ENCODE results near the gene PTPRE. TPM values are rescaled to one million over a fixed set of nuclear protein-coding genes. Genes with fewer than 3 reads are reported as not detected.

Gene PTPRE
- total RNA-seq, 2 experiments from 2014 or later, result 19.9 to 22.3 TPM

DNA sequence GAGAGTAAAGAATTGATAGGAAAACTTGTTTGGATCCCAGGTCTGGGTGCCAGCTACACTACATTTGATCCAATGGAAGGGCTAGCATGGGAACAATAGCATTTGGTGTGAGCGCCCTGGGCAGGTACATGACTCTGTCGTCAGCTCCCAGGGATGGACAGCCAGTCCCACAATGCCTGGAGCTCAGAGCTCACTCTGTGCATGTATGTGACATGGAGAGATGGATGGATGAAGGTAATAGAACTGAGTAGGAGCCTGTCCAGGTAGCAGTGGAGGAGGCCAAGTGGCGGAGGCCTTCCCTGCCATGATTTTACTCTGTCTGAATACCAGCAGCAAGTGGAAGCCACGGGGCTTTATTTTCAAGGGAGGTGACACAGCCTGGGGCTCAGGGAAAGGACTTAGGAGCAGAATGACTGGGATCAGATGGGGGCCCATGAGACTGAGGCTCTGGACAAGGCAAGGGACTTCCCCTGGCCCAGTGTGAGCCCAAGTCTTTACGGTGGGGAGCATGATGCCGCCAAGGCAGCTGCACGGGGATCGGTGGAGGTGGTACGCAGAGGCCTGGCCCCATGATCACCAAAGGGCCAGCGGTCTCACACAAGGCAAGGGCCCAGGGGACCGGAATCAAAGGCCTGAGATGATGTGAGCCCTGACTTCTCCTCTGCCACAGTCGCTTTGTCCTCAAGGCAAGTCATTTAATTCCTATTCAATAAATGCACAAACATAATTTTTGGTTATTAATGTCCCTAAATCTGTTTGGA, 5.9 kb downstream of the PTPRE start:
- ATAC-seq, result no peak
- ChIA-PET POLR2A (no interaction called here), CTCF (interaction anchor here (0.8 to 8.9 kb wide), 5 partner anchors 11 to 156 kb away, joined by 3 to 188 read pairs (median 8); no protein-coding TSS in a partner anchor)
- Mint-ChIP-seq H3K36me3 (ENCODE audit: low read depth) (no peaks in the 10 kb centered on the region), H3K27ac (no peak overlapping the region), H3K4me3 (no peak overlapping the region), H3K27me3 (peaks cover 14% of the 10 kb centered on the region), H3K9me3 (no peaks in the 10 kb centered on the region), H3K4me1 (ENCODE audit: low read depth) (no peaks in the 10 kb centered on the region)
- TF ChIP-seq, protein P1, sequence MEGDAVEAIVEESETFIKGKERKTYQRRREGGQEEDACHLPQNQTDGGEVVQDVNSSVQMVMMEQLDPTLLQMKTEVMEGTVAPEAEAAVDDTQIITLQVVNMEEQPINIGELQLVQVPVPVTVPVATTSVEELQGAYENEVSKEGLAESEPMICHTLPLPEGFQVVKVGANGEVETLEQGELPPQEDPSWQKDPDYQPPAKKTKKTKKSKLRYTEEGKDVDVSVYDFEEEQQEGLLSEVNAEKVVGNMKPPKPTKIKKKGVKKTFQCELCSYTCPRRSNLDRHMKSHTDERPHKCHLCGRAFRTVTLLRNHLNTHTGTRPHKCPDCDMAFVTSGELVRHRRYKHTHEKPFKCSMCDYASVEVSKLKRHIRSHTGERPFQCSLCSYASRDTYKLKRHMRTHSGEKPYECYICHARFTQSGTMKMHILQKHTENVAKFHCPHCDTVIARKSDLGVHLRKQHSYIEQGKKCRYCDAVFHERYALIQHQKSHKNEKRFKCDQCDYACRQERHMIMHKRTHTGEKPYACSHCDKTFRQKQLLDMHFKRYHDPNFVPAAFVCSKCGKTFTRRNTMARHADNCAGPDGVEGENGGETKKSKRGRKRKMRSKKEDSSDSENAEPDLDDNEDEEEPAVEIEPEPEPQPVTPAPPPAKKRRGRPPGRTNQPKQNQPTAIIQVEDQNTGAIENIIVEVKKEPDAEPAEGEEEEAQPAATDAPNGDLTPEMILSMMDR (IDR thresholded peaks at IDR 0.05), result no peak
- intact Hi-C loops (cut with micrococcal nuclease), result no loop called here
- DNase-seq, result no peak

DNA sequence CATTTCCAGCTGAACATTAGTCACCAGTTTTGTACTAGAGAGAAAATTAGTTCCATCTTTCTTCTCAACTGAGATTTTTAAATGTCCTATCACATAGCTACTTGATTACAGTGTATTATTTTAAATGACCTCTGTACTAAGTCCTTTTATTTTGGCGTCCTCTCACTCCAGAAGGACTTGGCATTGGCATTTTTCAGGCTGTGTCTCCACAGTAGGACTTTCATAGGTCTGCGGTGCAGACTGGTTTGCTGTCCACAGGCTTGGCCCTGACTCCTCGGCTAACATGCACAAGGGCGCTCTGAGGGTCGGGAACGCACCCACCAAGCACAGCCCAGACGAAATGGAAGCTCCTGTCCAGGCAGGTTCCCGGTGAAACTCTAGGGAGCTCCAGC, 6.5 kb downstream of the PTPRE start:
- ATAC-seq (no peak), DNase-seq (no peak)
- no peaks in the 10 kb centered on the region for H3K4me1 Mint-ChIP-seq (ENCODE audit: low read depth)
- intact Hi-C loops (cut with micrococcal nuclease), result no loop called here
- no peak overlapping the region for H3K4me3 Mint-ChIP-seq
- CTCF ChIA-PET, result interaction anchor here (0.8 to 2.6 kb wide), 4 partner anchors 10 to 156 kb away, joined by 3 to 9 read pairs (median 6); no protein-coding TSS in a partner anchor
- H3K9me3 Mint-ChIP-seq, result no peaks in the 10 kb centered on the region
- POLR2A ChIA-PET, result no interaction called here
- TF ChIP-seq, protein P1 (IDR thresholded peaks at IDR 0.05), result no peak
- no peak overlapping the region for H3K27ac Mint-ChIP-seq
- H3K27me3 Mint-ChIP-seq, result peaks cover 10% of the 10 kb centered on the region
- H3K36me3 Mint-ChIP-seq (ENCODE audit: low read depth), result no peaks in the 10 kb centered on the region

DNA sequence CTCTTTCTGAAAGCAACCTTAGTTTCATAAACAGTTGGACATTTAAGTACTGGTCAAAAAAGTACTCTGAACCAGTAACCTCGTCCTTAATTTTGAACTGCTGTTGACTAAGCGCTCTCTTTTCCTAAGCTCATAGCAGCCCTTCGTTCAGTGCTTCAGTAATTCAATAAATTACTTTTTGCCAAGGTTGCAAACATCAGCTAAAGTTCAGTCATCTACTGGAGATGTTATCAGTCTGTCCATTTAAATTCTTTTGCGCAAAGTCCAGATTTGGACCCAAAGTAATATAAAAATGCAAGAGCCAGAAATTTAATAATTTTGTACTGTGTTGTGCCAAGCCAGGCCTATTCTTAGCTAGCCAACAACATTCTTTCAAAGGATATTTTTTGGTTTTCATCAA, 8.4 kb downstream of the PTPRE start:
- peaks cover 7% of the 10 kb centered on the region for H3K4me1 Mint-ChIP-seq (ENCODE audit: low read depth)
- DNase-seq (no peak), ATAC-seq (no peak)
- no peaks in the 10 kb centered on the region for H3K36me3 Mint-ChIP-seq (ENCODE audit: low read depth)
- H3K27me3 Mint-ChIP-seq, result no peaks in the 10 kb centered on the region
- POLR2A ChIA-PET, result no interaction called here
- H3K27ac Mint-ChIP-seq, result no peak overlapping the region
- TF ChIP-seq, protein P1 (IDR thresholded peaks at IDR 0.05), result no peak
- CTCF ChIA-PET, result interaction anchor here (2.6 kb wide), 1 partner anchor 96 kb away, joined by 9 read pairs; no protein-coding TSS in a partner anchor
- no peaks in the 10 kb centered on the region for H3K9me3 Mint-ChIP-seq
- no peak overlapping the region for H3K4me3 Mint-ChIP-seq
- intact Hi-C loops (cut with micrococcal nuclease), result no loop called here

DNA sequence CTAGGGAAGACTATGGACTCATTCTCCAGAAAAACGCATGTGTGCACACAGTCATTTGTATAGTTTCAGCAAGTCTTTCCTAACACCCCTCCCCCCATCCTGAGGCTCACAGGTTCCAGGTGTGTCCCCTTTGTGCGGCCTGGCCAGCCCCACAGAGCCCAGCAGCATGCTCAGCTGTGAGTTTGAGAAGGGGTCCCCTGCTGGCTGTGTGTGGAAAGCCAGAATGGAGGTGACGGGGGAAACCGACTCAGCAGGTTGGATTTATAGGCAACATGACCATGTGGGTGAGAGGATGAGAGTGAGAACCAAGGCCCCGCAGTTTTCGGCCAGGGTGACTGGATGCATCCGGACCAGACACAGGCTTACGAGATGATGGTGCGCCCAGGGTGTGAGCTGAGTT, 9.9 kb downstream of the PTPRE start:
- CTCF ChIA-PET, result no interaction called here
- Mint-ChIP-seq H3K4me3 (no peak overlapping the region), H3K9me3 (no peaks in the 10 kb centered on the region), H3K4me1 (ENCODE audit: low read depth) (peaks cover 9% of the 10 kb centered on the region), H3K27me3 (no peaks in the 10 kb centered on the region), H3K27ac (no peak overlapping the region), H3K36me3 (ENCODE audit: low read depth) (no peaks in the 10 kb centered on the region)
- no peak for DNase-seq
- POLR2A ChIA-PET, result no interaction called here
- TF ChIP-seq, protein P1 (IDR thresholded peaks at IDR 0.05), result no peak
- intact Hi-C loops (cut with micrococcal nuclease), result no loop called here
- ATAC-seq, result no peak

DNA sequence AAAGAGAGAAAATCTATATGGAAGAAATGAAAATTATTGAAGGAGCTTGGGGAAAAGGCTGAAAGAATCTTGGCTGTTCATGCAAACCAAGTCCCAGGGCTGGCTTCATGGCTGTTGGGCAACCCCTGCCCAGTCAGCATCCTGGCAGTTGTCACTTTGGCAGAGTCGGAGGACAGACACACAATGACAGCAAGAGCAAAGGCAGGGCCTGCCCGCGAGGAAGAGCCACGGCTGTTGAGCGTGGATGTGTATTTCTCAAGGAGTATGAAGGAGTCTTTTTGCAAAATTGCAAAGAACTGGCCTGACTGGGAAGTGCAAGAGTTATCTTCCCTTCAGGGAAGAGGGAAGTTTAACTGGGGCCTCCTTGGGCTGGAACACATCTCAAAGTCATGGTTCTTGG, 11.7 kb downstream of the PTPRE start:
- ChIA-PET POLR2A (no interaction called here), CTCF (interaction anchor here (0.7 to 3.2 kb wide), 3 partner anchors 12 to 656 kb away, joined by 3 to 12 read pairs (median 3); partner anchors contain the start of gene PTPRE)
- DNase-seq (no peak), ATAC-seq (no peak)
- Mint-ChIP-seq H3K4me1 (ENCODE audit: low read depth) (peaks cover 9% of the 10 kb centered on the region), H3K27me3 (no peaks in the 10 kb centered on the region), H3K36me3 (ENCODE audit: low read depth) (no peaks in the 10 kb centered on the region), H3K4me3 (no peak overlapping the region), H3K9me3 (no peaks in the 10 kb centered on the region), H3K27ac (no peak overlapping the region)
- intact Hi-C loops (cut with micrococcal nuclease), result no loop called here
- TF ChIP-seq, protein P1 (IDR thresholded peaks at IDR 0.05), result no peak

All from activated CD8-positive, alpha-beta T cell treated with anti-CD3 and anti-CD28 coated beads for 36 hours (primary cell).